ENCODE measurements around the gene ANXA9. TPM values are rescaled to one million over a fixed set of nuclear protein-coding genes. Genes with fewer than 3 reads are reported as not detected.

Gene ANXA9
- polyA plus RNA-seq, 2 donors = 14.4 to 17.5 TPM

- Histone ChIP-seq H3K4me1 (ENCODE audit: control insufficient read depth in 2 of 2, insufficient read depth in 2 of 2, low read length in 1 of 2) (peaks cover 4 to 5% of the 10 kb centered on the region in 2 donors), H3K36me3 (ENCODE audit: control insufficient read depth in 2 of 2, insufficient read depth in 2 of 2, low read length in 1 of 2) (peaks cover 17 to 33% of the 10 kb centered on the region in 2 donors), H3K9me3 (ENCODE audit: control insufficient read depth in 2 of 2, insufficient read depth in 1 of 2, low read depth in 1 of 2, low read length in 1 of 2) (no peaks in the 10 kb centered on the region), H3K27me3 (ENCODE audit: control insufficient read depth in 1 of 2, insufficient read depth in 2 of 2, low read length in 2 of 2) (no peaks in the 10 kb centered on the region), H3K27ac (ENCODE audit: low read depth in 2 of 2, low read length in 1 of 2) (no peak overlapping the region), H3K4me3 (ENCODE audit: low read depth in 1 of 2, low read length in 2 of 2) (no peak overlapping the region)
- 79 to 90% methylated on average over 4 of the region's 4 CpGs for WGBS, 2 donors
Measured at GRCh38 chr1:151001602-151002001, 19.5 kb downstream of the ANXA9 start.

- Histone ChIP-seq H3K27ac (ENCODE audit: low read depth in 2 of 2, low read length in 1 of 2) (no peak overlapping the region), H3K27me3 (ENCODE audit: control insufficient read depth in 1 of 2, insufficient read depth in 2 of 2, low read length in 2 of 2) (no peaks in the 10 kb centered on the region), H3K4me3 (ENCODE audit: low read depth in 1 of 2, low read length in 2 of 2) (no peak overlapping the region), H3K36me3 (ENCODE audit: control insufficient read depth in 2 of 2, insufficient read depth in 2 of 2, low read length in 1 of 2) (peaks cover 14 to 30% of the 10 kb centered on the region in 2 donors), H3K4me1 (ENCODE audit: control insufficient read depth in 2 of 2, insufficient read depth in 2 of 2, low read length in 1 of 2) (peaks cover 4 to 5% of the 10 kb centered on the region in 2 donors), H3K9me3 (ENCODE audit: control insufficient read depth in 2 of 2, insufficient read depth in 1 of 2, low read depth in 1 of 2, low read length in 1 of 2) (no peaks in the 10 kb centered on the region)
- WGBS, 2 donors = 78 to 79% methylated on average over 3 of the region's 3 CpGs
Measured at GRCh38 chr1:151002051-151002450, 20.0 kb downstream of the ANXA9 start.

- Histone ChIP-seq H3K4me1 (ENCODE audit: control insufficient read depth in 2 of 2, insufficient read depth in 2 of 2, low read length in 1 of 2) (peaks cover 4 to 7% of the 10 kb centered on the region in 2 donors), H3K27me3 (ENCODE audit: control insufficient read depth in 1 of 2, insufficient read depth in 2 of 2, low read length in 2 of 2) (no peaks in the 10 kb centered on the region), H3K27ac (ENCODE audit: low read depth in 2 of 2, low read length in 1 of 2) (no peak overlapping the region), H3K4me3 (ENCODE audit: low read depth in 1 of 2, low read length in 2 of 2) (no peak overlapping the region), H3K9me3 (ENCODE audit: control insufficient read depth in 2 of 2, insufficient read depth in 1 of 2, low read depth in 1 of 2, low read length in 1 of 2) (no peaks in the 10 kb centered on the region), H3K36me3 (ENCODE audit: control insufficient read depth in 2 of 2, insufficient read depth in 2 of 2, low read length in 1 of 2) (peaks cover 10 to 24% of the 10 kb centered on the region in 2 donors)
- 43% methylated on average over 2 of the region's 2 CpGs for WGBS, 2 donors
Measured at GRCh38 chr1:151002611-151003010, 20.5 kb downstream of the ANXA9 start.

GRCh38 chr1:151003180-151003579 lies 21.1 kb downstream of the ANXA9 start:
- peak overlapping the region in 1 of 2 donors; percentile 11 for H3K4me3 ChIP-seq (ENCODE audit: low read depth in 1 of 2, low read length in 2 of 2)
- peak overlapping the region in 1 of 2 donors; percentile 19 for H3K27ac ChIP-seq (ENCODE audit: low read depth in 2 of 2, low read length in 1 of 2)
- peaks cover 10 to 19% of the 10 kb centered on the region in 2 donors for H3K36me3 ChIP-seq (ENCODE audit: control insufficient read depth in 2 of 2, insufficient read depth in 2 of 2, low read length in 1 of 2)
- H3K9me3 ChIP-seq (ENCODE audit: control insufficient read depth in 2 of 2, insufficient read depth in 1 of 2, low read depth in 1 of 2, low read length in 1 of 2) = no peaks in the 10 kb centered on the region
- no peaks in the 10 kb centered on the region for H3K27me3 ChIP-seq (ENCODE audit: control insufficient read depth in 1 of 2, insufficient read depth in 2 of 2, low read length in 2 of 2)
- H3K4me1 ChIP-seq (ENCODE audit: control insufficient read depth in 2 of 2, insufficient read depth in 2 of 2, low read length in 1 of 2) = peaks cover 2 to 8% of the 10 kb centered on the region in 2 donors

- 14 to 15% methylated on average over 4 of the region's 4 CpGs for whole genome bisulfite sequencing, 2 donors
- H3K9me3 ChIP-seq (ENCODE audit: control insufficient read depth in 2 of 2, insufficient read depth in 1 of 2, low read depth in 1 of 2, low read length in 1 of 2) = no peaks in the 10 kb centered on the region
- peaks cover 0 to 8% of the 10 kb centered on the region in 2 donors for H3K36me3 ChIP-seq (ENCODE audit: control insufficient read depth in 2 of 2, insufficient read depth in 2 of 2, low read length in 1 of 2)
- no peaks in the 10 kb centered on the region for H3K27me3 ChIP-seq (ENCODE audit: control insufficient read depth in 1 of 2, insufficient read depth in 2 of 2, low read length in 2 of 2)
- peak overlapping the region; percentile 48 to 79 for H3K4me3 ChIP-seq (ENCODE audit: low read depth in 1 of 2, low read length in 2 of 2)
- H3K27ac ChIP-seq (ENCODE audit: low read depth in 2 of 2, low read length in 1 of 2) = peak overlapping the region; percentile 95
- H3K4me1 ChIP-seq (ENCODE audit: control insufficient read depth in 2 of 2, insufficient read depth in 2 of 2, low read length in 1 of 2) = peaks cover 2 to 8% of the 10 kb centered on the region in 2 donors
Measured at GRCh38 chr1:151005729-151006319, 23.7 kb downstream of the ANXA9 start.

- H3K4me1 ChIP-seq (ENCODE audit: control insufficient read depth in 2 of 2, insufficient read depth in 2 of 2, low read length in 1 of 2) = peaks cover 2 to 8% of the 10 kb centered on the region in 2 donors
- H3K27ac ChIP-seq (ENCODE audit: low read depth in 2 of 2, low read length in 1 of 2) = peak within 1 kb of the TSS; percentile 95
- peak within 1 kb of the TSS; percentile 48 to 79 for H3K4me3 ChIP-seq (ENCODE audit: low read depth in 1 of 2, low read length in 2 of 2)
- 1 to 3% methylated on average over 18 of the region's 18 CpGs for WGBS, 2 donors
- no peaks in the 10 kb centered on the region for H3K27me3 ChIP-seq (ENCODE audit: control insufficient read depth in 1 of 2, insufficient read depth in 2 of 2, low read length in 2 of 2)
- H3K9me3 ChIP-seq (ENCODE audit: control insufficient read depth in 2 of 2, insufficient read depth in 1 of 2, low read depth in 1 of 2, low read length in 1 of 2) = no peaks in the 10 kb centered on the region
- peaks cover 0 to 8% of the 10 kb centered on the region in 2 donors for H3K36me3 ChIP-seq (ENCODE audit: control insufficient read depth in 2 of 2, insufficient read depth in 2 of 2, low read length in 1 of 2)
Measured at GRCh38 chr1:151006327-151007052, 24.4 kb downstream of the ANXA9 start, which contains the start of gene MINDY1. MINDY1 (minus strand) TSS chr1:151006902; CDS start chr1:151002617, 4,285 bp downstream.

GRCh38 chr1:151007853-151008243 lies 25.8 kb downstream of the ANXA9 start:
- 5 to 14% methylated on average over 4 of the region's 4 CpGs for WGBS, 2 donors

GRCh38 chr1:151008244-151009205 lies 26.4 kb downstream of the ANXA9 start, which contains the start of gene PRUNE1:
PRUNE1 (plus strand) TSS chr1:151008449; CDS start chr1:151008633, 184 bp downstream.
- Histone ChIP-seq H3K27me3 (ENCODE audit: control insufficient read depth in 1 of 2, insufficient read depth in 2 of 2, low read length in 2 of 2) (no peaks in the 10 kb centered on the region), H3K4me3 (ENCODE audit: low read depth in 1 of 2, low read length in 2 of 2) (peak within 1 kb of the TSS; percentile 84 to 88), H3K36me3 (ENCODE audit: control insufficient read depth in 2 of 2, insufficient read depth in 2 of 2, low read length in 1 of 2) (peaks cover 0 to 2% of the 10 kb centered on the region in 2 donors), H3K9me3 (ENCODE audit: control insufficient read depth in 2 of 2, insufficient read depth in 1 of 2, low read depth in 1 of 2, low read length in 1 of 2) (no peaks in the 10 kb centered on the region), H3K4me1 (ENCODE audit: control insufficient read depth in 2 of 2, insufficient read depth in 2 of 2, low read length in 1 of 2) (peaks cover 0 to 5% of the 10 kb centered on the region in 2 donors), H3K27ac (ENCODE audit: low read depth in 2 of 2, low read length in 1 of 2) (peak within 1 kb of the TSS; percentile 95)
- 0 to 1% methylated on average over 68 to 69 of the region's 69 CpGs for WGBS, 2 donors

More at GRCh38 chr1:151007853-151008243, 25.8 kb downstream of the ANXA9 start:
- Histone ChIP-seq H3K27me3 (ENCODE audit: control insufficient read depth in 1 of 2, insufficient read depth in 2 of 2, low read length in 2 of 2) (no peaks in the 10 kb centered on the region), H3K27ac (ENCODE audit: low read depth in 2 of 2, low read length in 1 of 2) (peak overlapping the region; percentile 95), H3K9me3 (ENCODE audit: control insufficient read depth in 2 of 2, insufficient read depth in 1 of 2, low read depth in 1 of 2, low read length in 1 of 2) (no peaks in the 10 kb centered on the region), H3K4me1 (ENCODE audit: control insufficient read depth in 2 of 2, insufficient read depth in 2 of 2, low read length in 1 of 2) (peaks cover 0 to 5% of the 10 kb centered on the region in 2 donors), H3K4me3 (ENCODE audit: low read depth in 1 of 2, low read length in 2 of 2) (peak overlapping the region in 1 of 2 donors; percentile 84), H3K36me3 (ENCODE audit: control insufficient read depth in 2 of 2, insufficient read depth in 2 of 2, low read length in 1 of 2) (no peaks in the 10 kb centered on the region)

GRCh38 chr1:151009206-151009587 lies 27.1 kb downstream of the ANXA9 start:
- Histone ChIP-seq H3K9me3 (ENCODE audit: control insufficient read depth in 2 of 2, insufficient read depth in 1 of 2, low read depth in 1 of 2, low read length in 1 of 2) (no peaks in the 10 kb centered on the region), H3K36me3 (ENCODE audit: control insufficient read depth in 2 of 2, insufficient read depth in 2 of 2, low read length in 1 of 2) (peaks cover 0 to 4% of the 10 kb centered on the region in 2 donors), H3K27ac (ENCODE audit: low read depth in 2 of 2, low read length in 1 of 2) (peak overlapping the region; percentile 86 to 89), H3K27me3 (ENCODE audit: control insufficient read depth in 1 of 2, insufficient read depth in 2 of 2, low read length in 2 of 2) (no peaks in the 10 kb centered on the region), H3K4me1 (ENCODE audit: control insufficient read depth in 2 of 2, insufficient read depth in 2 of 2, low read length in 1 of 2) (peaks cover 0 to 5% of the 10 kb centered on the region in 2 donors), H3K4me3 (ENCODE audit: low read depth in 1 of 2, low read length in 2 of 2) (peak overlapping the region; percentile 84 to 88)
- WGBS, 2 donors = 41 to 42% methylated on average over 3 of the region's 3 CpGs
